GM04503 (cell line): ENCODE results near the gene RNF167.

Experiments used
- DNase-seq: peaks from one replicate; pipeline ENCODE4 v3.0.0-alpha.2; 2012; ENCODE audit warnings: low read depth

The RNF167 gene

DNA sequence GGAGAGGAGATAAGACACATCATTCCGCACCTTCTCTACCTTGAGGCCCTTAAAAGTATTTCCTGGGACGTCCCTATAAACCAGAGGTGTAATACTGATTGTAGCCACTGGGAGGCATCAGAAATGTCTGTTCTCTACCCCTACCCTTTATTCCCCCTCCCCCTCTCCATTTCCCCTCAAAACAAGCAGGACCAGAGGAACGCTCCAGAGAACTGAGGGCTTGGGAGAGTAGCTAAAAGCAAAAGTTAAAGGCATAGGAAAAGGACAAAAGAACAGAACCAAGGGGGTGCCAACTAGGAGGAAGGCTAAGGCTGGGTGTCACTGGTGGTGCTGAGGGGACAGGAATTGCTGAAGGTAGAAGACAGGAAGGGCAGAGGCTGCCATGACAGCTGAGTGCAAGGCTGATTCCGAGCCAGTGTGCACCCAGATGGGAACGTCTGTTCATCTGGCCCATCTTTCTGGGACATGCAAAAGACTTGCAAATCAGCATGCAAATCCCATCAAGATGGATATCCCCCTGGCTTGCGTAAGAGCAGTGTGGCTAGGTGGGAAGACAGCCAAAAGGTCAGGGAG is 40.7 kb downstream of the RNF167 start:
- DNase-seq, result no peak

DNA sequence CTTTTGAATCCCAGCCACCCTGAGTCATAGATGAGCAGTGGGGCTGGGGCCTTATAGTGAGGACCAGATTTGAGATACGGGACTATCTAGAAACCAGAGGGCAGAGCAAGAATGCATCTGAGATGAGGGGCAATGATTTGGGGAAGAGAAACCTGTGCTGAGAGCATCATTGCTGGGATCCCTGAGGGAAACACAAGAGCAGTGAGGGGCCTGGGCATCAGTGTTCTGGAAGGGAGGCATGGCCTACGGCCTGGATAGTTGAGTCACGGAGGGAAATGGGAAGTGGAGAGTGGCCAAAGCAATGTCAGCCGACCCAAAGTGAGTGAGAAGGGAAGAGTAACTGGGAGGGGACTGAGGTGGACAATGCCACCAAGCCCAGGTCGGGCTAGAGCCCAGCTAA is 42.2 kb downstream of the RNF167 start:
- DNase-seq, result no peak

DNA sequence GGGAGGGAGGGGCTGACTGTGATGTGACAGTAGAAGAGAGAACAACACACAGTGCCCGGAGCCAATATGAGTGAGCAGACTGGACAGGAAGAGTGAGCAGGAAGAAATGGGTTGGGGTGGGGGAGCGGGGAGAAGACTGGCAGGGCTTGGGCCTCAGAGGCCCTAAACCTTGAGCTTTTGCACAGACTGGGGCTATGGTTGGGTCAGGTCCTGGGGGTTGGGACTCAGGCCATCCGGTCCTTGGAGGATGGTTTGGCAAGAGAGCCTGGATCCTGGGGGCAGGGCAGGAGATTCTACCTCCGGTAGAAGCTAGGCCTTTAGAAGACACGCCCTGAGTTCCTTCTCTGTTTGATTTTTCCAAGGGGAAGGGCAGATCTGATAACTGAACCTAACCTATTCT is 46.3 kb downstream of the RNF167 start:
- no peak for DNase-seq

DNA sequence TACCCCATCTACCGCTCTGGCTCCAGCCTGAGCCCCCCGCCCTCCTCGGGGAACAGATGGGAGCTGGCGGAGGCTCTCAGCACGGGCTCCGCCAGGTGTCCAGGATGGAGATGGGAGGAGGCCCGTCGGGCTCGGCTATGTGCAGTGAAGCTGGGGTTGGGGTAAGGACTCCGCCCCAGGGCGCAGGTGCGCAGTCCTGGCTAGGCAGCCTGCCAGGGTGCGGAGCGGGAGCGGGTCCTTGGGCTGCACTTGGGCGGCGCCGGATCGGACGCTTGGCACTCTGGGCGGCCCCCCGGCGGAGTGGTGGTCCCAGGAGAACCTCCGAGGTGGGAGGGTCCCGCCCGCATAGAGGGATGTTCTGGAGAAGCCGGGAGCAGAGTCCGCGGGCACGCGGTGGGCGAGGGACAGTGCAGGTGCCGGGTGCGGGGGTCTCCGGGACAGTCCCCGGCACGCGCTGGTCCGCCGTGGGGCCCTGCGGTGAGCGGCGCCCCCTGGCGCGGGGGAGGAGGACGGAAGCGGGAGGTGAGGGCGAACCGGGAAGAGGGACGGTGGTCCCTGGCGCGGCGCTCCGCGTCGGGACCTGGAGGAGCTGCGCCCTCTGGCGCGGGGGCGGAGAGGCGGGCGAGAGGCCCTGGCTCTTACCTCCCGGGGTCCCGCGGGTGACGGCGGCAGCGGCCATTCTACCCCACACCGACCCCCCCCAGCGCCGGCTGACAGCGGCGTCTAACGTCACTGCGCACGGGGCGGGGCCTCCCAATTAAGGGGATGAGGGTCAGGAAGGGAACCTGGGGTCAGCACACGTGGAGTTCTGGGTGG is 47.1 kb downstream of the RNF167 start, which contains the start of gene CAMTA2:
Gene CAMTA2, minus strand, starts transcription at position 725 of the 816 bp plus-strand sequence. CDS start 1,453 bp downstream, outside the sequence.
- DNase-seq, result no peak

DNA sequence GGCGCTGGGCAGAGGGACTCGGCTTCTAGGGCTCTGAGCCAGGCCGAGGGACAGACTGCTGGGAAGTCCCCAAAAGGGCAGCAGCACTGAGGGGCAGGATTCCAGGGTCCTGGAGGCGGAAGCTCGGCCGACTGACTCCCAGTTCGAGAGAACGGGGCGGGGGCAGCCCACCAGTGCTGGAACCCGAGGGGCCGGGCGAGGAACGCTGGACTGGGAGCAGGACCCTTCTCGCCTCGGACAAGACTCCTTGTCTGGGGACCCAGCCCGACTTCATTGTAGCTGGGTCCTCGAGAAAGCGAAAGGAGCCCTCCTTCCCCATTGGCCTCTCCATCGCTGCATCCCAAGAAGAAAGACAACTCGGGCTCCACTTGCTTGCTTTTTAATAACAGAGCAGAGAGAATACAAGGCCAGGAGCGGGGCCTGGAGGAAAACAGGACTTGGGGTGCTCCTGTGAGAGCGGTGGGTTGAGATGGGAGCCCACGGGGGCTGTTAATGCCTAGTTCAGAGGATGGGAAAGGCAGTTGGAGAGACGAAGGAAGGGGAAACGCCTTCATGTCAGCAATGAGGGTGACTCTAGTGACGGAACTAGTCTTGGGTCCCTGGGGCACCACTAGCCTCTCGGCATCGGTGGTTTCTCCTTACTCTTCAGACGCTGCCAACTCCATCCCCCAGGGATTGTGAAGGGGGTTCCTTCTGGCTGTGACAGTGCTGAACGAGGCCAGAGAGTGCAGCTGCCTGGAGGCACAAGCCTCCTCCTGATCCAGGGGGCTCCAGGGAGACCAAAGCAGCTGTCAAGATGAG is 47.9 kb downstream of the RNF167 start:
- no peak for DNase-seq

DNA sequence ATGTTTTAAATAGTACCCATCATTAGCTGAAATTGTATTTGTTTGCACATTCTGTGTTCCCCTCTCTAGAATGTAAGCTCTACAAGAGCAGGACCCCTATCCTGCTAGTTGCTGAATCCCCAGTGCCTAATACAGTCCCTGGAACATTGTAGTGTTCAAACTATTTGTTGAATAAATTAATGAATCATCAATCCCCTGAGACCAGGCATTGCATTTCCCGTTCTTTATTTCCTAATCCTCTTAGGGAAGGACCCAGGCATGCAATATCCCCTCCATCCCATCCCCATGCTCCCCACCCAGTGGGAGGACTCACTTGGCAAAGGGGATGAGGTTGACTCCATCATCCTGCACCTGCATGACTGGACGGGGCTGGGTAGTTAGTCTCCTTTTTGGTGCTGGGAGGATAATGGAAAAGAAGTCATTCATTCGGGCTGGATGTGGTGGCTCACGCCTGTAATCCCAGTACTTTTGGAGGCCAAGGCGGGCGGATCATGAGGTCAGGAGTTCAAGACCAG is 54.1 kb downstream of the RNF167 start:
- no peak for DNase-seq
